Dedifferentiated amniotic fluid mesenchymal stem cell (primary cell): ENCODE data around the gene UTP4.
A peak's percentile ranks its signal among the peaks of the same experiment; 100 is the strongest.

ENCODE experiments used
- DNase-seq: peaks from one replicate; pipeline ENCODE4 v3.0.0-alpha.2; 2016; ENCODE audit errors: extremely low spot score

UTP4 gene

DNA sequence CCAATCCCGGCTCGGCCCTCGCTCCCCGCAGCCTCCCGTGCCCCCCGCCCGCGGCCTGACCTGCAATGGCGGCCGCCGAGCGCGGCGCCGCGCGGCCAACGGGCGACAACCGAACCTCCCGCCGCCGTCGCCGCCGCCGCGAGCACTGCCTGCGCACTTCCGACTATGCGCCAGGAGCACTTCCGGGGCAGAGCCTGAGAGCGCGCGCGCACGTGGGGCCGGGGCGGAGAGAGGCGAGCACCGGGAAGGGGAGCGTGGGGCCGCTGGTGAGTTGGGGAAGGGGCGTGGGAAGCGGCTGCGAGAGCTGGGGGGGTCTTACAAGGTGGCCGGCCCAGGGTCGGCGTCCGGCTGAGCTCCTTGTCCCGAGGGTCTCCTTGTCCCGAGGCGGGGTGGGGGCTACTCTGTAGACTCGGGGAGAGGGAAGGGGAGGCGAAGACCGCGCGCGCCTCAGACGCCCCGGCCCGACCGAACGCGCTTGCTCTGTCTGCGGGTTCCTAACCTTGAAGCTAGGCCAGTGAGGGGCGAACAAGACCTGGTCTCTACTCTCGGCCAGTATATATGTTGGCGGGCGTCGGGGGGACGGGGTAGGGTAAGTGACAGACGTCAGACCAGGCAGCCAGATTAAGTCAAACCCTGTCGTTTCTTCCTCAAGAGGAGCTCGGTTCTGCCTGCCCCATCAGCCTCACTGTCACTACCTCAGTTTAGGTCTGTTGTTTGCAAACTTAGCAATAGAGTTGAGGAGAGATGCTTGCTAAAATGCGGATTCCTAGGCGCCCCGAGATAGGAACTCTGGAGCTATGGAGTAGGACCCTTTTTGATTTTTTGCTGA, at the start of gene UTP4, which contains the start of gene CHTF8:
TSS of gene UTP4 (plus strand) at position 226 of the 829 bp plus-strand sequence. CDS start 811 bp downstream, outside the sequence.
TSS of gene CHTF8 (minus strand) at position 165 of the 829 bp plus-strand sequence. CDS start 11,130 bp downstream, outside the sequence.
- DNase-seq = peak; percentile 71

DNA sequence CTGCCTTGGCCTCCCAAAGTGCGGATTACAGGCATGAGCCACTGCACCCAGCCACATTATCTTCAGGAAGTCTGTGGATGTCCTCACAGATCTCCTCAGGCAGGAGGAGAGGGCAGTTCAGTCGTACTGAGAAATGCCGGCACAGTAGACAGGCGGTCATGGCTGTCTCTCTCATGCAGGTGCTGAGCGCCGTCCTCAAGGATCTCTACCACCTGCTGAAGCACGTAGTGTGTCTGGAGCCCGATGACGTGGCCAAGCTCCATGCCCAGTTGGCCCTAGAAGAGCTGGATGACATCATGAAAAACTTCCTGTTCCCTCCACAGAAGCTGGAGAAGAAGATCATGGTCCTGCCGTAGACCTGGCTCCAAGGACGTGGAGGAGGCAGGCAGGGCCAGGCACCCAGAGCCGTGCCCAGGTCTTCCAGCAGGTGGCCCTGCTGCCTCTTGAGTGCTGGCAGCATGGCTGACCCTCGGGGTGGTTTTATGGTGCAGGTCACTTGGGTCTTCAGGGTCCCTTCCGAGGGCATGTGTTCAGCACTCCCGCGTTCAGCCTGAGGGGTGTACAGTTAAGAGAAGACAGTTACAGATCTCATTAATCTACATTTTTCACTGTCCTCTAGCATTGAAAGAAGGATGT, 49.0 kb upstream of the UTP4 start:
- no peak for DNase-seq

DNA sequence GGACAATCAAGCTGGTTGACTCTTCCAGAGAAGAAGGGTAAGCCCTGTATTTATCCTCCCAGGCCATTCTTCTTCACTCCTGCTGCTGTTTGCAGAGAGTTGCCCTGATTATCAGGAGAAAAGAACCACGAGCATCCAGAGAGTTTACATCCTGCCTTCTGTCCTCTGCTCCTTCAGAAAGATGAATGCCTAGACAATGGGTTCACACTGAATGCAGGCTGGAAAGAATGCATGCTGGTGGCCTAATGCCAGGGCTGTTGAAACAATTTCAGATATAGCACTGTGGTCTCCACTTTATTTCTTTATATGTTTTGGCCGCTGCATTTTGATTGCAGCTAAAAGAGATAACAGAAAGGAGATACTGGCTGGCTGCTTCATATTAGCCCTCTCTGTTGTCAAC, 48.2 kb upstream of the UTP4 start:
- DNase-seq = no peak

DNA sequence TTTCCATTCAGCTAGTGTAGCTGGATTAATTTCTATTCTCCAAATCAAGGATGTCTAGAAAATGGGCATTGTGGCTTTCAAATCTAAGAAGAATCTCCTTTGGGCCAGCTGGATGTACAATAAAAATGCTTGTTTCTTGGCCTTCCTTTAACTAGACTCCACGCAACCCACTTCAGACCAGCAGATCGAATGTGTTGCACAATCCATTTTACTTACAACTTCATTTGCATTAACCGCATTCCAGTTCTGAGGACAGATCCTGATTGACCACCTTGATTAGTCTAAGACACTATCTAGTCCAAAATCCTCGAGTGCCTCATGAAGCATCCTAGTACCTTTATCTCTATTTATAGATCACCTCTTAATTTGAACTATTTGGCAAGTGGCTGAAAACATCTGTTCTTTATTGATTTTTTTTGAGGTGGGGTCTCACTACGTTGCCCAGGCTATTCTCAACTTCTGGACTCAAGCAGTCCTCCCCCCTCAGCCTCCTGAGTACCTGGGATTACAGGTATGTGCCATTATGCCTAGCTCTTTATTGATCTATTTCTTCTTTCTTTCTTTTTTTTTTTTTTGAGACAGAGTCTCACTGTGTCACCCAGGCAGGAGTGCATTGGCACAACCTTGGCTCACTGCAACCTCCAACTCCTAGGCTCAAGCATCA, 47.3 kb upstream of the UTP4 start:
- DNase-seq = no peak

DNA sequence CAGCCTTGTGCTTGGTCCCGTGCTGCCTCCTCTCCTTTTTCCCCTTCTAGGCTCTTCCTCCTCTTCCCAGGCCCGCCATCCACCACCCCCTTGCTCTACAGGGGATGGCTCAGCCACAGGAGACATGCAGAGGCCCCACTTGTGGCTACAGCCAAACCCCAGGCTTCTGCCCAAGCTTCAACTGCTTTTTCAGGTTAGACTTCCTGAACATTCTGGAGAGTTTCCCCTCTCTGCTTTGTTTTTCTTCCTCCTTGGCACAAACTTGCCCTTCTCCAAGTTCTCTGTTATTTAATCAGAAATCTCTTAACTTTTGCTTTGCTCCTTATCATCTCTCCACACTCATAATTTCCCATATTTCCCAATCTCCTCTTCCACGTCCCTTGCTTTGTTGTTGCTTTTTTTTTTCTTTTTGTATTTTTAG, 45.3 kb upstream of the UTP4 start:
- DNase-seq = no peak

DNA sequence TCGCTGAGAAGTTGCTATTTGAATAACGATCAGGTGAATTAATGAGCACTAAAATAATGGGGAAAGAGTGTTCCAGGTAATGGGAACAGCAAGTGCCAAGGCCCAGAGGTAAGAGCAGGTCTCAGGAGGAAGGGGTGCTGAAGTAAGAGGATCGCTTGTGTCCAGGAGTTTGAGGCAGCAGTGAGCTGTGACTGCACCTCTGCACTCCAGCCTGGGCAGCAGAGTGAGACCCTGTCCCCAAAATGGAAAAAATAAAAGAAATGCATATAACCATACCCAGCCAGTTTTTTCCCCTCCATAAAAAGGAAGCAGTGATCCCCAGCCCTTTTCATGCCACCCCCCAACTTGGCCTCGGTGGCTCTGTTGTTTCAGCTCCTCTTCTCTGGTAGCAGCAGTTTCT, 43.8 kb upstream of the UTP4 start:
- DNase-seq = no peak

DNA sequence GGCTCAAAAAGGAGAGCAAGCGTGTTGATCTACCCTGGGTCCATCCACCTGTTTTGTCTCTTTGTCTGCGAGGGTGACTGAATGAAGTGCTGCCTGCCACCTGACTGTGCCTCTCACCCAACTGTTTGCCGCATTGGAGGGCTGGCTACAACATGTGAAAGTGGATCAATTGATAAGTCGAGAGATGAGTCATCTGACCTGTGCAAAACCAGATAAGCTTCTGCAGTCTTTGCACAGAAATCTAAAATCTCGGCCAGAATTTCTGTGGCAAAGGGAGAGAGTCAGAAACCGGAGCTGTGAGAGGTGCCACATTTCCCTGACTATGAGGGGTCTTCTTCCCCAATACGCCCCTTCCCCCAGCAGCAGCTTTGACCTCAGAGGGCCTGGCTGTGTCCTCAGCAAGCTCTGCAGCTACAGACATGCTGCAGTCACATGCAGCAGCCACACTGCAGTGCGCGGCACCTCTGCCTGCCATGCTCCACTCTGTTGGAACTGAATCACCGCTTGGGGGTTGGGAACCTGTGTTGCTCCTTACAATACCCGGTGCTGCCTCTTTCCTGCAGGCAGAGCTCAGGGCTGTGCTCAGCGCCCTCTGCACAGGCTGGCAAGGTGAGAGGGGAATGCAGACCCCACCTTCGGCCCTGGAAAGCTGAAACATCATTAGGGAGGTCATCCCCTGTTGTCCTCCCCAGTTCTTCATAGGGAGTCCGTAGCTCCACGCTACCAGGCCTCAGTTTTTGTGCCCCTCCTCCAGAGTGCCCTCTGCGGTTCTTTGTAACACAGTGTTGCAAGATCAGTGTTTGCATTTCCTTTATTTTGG, 43.1 kb upstream of the UTP4 start:
- DNase-seq = no peak

DNA sequence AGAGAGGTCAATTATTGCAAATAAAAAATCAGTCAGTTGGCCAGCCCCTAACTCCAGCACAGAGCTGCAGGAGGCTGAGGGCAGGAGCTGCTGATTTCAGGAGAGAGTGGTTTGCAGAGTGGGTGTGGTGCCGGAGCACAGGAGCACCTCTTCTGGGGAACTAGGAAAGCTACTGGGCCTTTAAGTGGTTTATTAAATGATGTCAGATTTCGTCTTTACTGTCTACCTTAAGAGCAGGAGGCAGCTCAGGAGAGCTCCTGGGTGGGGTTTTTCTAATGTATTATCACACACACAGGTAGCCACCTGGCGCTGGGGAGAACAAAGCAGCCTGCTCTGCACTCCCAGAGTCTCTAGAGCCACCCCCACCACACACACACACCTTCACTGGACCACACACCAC, 38.5 kb upstream of the UTP4 start:
- no peak for DNase-seq

DNA sequence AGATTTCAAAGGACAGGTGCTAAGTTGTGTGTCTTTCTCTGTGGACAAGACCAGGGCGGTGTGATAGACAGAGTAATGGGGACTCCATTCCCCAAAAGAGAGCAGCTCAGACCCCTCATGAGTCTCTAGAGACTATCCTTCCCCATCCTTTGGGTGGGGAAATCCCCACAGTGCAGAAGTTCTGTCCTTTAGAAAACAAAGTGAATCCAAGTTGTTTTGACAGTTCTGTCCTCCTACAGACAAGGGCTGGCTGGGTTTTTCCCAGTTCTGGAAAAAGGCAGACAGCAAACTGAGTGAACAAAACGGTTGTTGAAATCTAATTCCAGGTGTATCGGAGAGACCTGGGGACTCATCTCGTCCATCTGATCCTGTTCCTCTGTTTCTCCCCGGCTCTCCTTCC, 37.9 kb upstream of the UTP4 start:
- no peak for DNase-seq

DNA sequence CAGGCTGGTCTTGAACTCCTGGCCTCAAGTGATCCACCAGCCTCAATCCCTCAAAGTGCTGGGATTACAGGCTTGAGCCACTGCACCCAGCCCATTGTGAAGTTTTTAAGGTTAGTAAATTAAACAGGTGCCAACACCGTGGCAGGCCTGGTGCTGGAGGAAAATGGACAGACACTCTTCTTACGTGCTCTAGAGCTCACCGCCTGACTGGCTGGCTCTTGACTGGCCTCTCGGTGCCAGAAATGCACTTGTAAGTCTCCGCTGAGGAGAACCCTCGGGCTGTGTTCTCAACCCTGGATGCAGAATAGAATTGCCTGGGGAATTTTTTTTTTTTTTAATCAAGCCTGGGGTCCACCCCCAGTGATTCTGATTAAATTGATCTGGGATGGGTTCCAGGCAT, 37.3 kb upstream of the UTP4 start:
- no peak for DNase-seq

DNA sequence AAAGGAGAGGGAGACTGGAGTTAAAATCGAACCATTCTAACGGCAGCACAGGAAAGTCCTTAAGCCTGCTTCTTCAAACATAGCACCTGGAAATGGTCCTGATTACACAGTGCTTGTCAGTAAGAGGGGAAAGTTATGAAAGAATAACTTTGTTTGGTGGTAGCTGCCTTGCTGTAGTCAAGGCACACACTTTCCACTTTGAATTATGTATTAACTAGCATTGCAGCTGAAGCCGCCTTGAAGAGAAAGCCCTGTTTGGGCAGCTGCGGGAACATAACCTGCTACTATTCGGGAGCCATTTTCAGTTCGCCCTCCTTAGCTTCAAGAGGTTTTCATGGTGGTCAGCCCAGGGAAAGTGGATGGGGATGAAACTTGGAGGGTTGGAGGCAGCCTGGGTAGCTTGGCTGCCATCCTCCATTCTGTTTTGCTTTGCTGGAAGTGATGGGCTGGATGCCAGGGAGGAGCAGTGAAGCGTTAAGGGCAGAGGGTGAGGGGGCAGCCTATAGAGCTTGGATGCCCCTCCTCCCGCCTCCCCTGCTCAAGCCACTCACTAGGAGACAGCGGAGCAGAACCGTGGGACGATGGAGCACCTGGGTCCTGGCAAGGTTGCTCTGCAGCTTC, 32.3 kb upstream of the UTP4 start:
- DNase-seq = no peak

DNA sequence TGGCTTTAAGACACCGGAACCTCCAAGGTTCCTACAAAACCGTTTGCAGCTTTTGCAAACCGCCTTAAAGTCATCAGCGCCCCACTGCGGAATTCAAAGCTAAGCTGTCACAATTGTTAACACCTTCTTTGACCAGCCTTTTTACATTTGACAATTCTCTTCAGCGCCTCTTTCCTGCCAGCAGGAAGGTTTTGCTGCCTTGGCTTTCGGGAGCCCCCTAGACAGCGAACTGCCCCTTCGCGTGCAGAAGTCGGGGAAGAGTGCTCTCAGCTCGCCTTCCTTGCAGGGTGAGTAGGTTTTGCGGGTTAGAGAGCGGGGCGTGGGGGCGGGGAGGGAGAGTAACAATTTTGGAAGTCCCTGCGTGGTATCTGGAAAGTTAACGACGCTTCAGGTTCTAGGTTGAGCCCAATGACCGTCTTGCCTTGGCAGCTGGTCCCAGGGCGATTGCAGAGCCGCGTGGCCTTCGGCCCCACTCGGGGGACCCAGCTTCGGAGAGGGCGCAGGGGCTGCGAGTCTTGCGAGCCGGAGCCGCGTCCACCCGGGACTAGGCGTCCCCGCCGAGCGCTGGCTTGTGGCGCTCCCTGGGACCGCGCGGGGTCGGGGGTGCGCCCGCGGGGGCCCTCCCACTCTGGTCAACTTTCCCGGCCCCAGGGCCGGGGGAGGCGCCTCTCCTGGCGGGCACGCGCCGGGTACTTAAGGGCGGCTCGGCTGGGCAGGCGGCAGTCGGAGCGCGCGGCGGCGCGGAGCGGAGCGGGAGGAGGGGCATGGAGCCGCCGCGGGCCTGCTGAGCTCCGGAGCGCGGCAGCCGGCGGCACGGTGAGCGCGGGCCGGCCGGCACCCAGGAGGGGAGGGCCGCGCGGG, 26.7 kb upstream of the UTP4 start, which contains the start of gene HAS3:
TSS of gene HAS3 (plus strand) at position 153 of the 861 bp plus-strand sequence. CDS start 3,743 bp downstream, outside the sequence.
- DNase-seq = no peak

DNA sequence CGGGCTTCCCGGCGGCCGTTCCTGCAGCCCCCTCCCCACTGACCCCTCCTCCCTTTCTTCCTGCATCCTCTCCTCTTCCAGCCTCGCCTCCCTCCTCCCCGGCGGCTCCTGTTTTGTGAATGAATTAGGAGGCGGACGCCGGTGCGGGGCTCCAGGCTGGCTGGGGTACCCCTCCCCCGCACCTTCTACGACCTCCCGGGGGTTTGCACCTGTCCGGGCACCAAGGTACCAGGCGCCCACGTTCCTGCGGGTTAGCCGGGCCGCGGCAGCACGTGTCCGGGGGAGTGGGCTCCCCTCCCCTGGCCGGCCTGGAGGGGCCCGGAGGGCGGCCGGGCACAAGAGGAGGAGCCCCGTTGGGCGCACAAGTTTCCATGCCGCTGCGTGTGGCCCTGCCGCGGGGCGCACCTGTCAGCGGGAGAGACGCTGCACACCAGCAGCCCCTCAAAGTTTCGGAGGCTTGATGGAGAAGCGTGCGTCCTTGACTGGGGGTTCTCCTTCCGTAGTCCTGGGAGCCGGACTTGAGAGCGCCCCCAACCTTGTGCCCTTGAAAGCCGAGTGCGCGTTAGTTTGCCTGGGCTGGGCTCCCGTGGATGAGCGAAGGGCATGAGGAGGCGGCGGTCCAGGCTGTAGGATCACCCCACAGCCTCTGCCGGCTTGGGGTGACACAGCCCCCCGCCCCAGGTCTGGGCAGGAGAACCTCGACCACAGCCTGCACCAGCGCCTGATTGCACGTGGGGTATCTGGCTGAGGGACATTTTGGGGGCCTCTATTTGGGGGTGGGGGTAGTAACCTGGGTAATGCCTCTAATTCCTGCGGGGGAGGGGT, 25.7 kb upstream of the UTP4 start:
- no peak for DNase-seq

DNA sequence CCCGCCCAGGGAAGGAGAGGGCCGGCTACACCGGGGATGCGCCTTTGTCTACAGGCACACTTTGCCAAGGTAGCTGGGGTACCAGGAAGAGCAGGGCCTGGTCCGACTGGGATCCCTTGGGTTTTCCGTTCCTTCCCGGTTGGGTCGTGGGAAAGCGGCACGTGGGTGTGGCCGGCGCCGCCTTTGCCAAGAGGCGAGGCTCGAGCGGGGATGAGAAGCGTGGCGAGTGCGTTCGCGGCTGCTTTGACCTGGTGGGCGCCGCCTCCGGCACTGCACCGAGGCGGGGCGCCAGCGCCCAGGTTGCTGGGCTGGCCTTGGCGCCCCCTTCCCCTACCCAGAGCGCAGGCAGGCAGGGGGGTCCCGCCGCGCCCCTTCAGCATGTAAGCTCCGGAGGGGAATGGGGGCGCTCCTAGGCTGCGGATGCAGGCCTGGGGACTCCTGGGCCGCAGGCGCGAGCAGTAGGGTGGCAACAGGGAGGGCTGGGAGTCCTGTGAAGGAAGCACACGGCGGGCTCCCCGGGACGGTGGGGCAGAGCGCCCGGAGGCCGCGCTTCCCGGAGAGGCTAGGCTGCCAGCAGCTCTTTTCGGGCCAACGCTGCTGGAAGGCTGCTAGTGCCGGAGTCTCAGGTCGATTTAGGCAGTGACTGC, 25.0 kb upstream of the UTP4 start:
- no peak for DNase-seq

DNA sequence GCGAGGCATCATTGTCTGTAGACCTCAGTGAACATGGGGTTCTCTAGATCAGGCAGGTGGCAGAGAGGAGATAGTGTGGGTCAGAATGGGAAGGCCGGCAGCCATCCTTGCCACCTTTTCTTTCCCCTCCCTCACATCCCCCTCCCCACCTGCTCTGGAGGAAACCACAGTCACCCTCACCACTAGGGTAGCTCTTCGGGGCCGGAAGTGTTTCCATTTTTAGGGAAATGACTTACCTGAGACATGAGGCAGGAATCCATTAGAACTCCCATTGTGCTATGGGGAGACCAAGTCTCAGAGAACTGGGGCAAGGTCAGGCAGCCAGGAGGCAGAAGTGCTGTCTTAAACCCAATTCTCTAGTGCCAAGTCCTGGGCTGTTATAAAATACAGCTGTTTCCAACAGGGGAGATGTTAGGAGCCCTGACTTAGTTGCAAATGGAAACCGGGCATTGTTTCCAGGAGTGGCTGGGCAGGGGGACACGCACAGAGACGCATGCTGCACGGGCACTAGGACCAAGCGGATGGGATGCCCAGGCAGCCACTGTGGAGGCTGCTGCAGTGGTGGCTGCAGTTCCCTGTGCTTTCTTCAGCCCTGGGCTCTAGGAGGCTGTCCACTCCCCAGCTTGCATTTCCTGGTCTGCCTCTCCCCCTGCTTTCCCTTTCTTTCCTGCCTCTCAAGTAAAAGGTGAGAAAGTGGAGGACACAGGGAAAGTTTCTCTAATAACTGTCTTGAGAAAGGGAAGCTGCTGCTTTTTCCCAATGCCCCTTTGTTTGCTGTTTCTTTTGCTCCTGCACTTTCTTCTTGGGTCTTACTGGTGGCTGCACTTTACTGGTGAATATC, 24.2 kb upstream of the UTP4 start:
- no peak for DNase-seq

DNA sequence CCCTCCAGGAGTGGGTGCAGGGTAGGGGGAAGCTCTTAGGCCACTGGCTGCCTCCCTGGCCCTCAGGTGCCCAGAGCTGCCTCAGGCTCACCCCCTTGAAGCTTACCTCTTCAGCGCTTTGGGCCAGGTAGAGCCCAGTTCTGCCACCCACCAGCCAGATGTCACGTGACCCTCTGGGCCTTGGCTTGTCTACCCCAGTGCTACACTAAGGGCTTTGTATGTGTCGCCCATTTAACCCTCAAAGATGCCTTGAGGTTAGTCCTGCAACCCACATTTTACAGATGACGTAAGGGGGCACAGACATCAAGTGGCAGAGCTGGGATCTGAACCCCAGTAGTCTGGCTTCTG, 23.6 kb upstream of the UTP4 start:
- no peak for DNase-seq

DNA sequence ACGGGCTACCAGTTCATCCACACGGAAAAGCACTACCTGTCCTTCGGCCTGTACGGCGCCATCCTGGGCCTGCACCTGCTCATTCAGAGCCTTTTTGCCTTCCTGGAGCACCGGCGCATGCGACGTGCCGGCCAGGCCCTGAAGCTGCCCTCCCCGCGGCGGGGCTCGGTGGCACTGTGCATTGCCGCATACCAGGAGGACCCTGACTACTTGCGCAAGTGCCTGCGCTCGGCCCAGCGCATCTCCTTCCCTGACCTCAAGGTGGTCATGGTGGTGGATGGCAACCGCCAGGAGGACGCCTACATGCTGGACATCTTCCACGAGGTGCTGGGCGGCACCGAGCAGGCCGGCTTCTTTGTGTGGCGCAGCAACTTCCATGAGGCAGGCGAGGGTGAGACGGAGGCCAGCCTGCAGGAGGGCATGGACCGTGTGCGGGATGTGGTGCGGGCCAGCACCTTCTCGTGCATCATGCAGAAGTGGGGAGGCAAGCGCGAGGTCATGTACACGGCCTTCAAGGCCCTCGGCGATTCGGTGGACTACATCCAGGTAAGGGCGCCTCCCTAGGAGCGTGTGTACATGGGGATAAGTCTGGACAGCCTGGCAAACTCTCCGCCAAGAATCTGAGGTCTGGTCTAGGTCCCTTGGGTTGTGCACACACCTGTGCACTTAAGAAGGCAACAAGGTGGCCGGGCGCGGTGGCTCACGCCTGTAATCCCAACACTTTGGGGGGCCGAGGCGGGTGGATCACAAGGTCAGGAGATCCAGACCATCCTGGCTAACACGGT, 22.8 kb upstream of the UTP4 start:
- DNase-seq = no peak
